HG03135 (cell line): ENCODE results near the gene DDX11.
"Not testable (repeated sequence)": the region's sequence is repeated elsewhere in the genome, so short reads cannot be mapped to it uniquely, and the experiment has no call there.

ENCODE experiments used
- ATAC-seq: cut with Tn5 transposase; IDR thresholded peaks from one replicate; pipeline ENCODE4 v1.9.1; 2021; ENCODE audit warnings: mild to moderate bottlenecking, moderate library complexity; ENCODE audit not compliant: unreplicated experiment

Gene DDX11

GRCh38 chr12:31073527-31074332, at the start of gene DDX11:
DDX11 (plus strand) TSS chr12:31073860; CDS start chr12:31078394, 4,534 bp downstream.
- peak; percentile 95 for ATAC-seq

DNA sequence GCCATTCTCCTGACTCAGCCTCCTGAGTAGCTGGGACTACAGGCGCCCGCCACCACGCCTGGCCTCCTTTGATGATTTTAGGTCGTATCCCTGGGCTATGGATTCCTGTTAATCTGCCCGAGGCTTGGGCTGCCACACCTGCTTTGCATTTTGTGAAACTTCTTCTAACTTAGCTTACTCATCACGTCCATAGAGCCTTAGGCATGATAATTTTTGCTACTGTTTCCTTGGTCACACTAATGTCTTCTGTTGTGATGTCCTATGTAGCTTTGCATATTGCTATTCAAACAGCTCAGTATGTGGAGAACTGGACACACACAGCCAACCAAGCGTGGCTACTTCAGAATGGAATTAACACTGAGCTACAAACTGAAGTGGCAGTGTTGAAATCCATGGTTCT, 47.5 kb upstream of the DDX11 start:
- no peak for ATAC-seq

- not testable (repeated sequence) for ATAC-seq
These were observed 46.7 kb upstream of the DDX11 start for GRCh38 chr12:31027006-31027405.

DNA sequence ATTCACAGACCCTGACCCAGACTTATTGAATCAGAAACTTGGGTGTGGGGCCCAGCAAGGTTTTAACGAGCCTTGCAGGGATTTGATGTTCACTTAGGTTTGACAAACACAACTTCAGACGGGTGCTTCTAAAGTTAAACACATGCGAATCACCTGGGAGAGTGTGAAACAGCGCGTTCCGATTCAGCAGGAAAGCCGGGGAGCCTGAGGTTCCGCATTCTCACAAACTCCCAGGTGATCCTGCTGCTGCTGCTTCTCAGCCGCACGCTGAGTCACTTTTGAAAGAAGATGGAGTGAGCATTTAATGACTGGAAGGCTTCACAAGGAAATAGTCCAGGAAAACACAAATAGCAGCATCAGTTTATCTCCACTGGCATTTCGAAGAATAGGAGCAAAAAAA, 44.2 kb upstream of the DDX11 start:
- ATAC-seq, result no peak

DNA sequence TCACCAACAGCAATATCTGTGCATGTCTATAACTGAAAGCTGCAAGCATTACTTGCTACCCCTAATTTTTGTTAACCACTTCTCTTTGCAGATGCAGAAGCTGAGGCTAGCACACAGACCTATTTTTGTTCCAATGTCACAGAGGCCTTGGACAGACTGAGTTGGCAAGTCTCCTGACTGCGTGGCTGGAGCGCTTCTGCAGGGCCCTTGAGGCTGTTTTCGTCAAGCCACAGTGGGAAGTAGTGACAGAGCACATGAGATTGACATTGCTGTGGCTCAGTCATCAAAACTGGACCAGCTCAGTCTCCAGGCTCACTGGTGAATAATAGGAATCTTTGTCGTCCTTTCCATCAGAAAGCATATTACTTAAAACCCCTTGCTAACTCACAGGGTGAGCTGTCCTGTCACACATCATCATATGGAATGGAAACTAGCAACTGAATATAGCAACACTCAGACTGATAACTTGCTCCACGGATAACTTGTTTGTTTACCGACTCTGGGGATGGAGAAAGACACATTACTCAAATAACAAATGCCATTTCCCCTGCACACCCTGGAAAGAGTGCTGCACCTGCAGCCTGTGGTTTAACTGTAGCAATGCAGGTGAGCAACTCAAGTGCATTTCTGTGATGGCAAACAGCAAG, 43.6 kb upstream of the DDX11 start:
- ATAC-seq, result no peak

DNA sequence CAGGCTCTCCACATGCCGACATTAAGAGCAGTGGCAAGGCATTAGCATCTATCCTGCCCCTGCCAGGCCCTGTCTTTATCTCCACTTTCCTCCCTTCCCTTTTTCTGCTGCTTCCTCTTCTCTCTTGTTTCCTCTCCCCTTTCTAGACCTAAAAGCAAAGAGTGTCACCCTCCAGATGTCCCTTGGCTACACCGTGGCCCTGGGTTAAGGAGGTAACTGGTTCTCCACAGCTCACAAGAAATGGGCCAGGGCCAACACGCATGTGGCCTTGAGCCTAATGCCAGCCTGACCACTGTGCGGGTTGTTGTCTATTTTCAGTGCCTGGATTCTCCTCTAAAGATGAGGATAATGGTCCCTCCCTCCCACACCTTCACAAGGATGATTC, 41.7 kb upstream of the DDX11 start:
- ATAC-seq, result no peak

DNA sequence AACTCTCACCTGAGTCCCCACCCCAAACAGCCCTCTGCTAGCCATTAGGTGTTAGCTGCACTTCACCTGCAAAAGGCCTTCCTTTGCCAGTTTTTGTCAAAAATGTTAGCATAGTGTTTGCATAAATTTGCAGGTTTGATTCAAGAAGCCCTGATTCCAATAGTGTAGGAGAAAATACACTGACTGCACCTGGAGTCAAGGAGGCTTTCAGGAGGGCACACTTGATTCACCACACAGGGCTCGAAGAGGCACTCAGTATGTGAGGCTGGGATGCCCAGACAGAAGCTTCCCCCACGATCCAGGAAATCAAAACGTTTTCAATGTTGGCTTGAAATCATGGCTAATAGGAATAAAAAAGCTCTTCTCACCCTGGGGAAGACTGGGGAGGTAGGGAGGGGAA, 40.5 kb upstream of the DDX11 start:
- ATAC-seq, result no peak

DNA sequence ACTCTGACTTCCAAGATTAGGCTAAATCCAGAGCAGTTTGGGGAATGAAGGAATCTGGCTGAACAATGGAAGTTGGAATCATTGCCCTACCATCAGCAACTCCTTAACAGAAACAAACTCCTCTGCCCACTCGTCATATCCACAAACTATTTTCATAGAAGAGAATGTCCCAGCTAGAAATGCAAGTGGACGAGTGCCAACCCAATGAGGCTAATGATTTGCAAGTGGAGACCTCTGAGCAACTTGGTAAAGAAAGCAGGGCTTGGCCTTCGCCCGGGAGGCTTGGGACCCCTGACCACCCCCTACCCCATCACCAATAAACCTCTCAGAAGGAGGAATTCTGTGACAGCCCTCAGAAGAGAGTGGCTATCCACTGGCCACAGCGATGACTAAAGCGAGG, 40.0 kb upstream of the DDX11 start:
- no peak for ATAC-seq

- no peak for ATAC-seq
These were observed 39.3 kb upstream of the DDX11 start for GRCh38 chr12:31034372-31034771.

DNA sequence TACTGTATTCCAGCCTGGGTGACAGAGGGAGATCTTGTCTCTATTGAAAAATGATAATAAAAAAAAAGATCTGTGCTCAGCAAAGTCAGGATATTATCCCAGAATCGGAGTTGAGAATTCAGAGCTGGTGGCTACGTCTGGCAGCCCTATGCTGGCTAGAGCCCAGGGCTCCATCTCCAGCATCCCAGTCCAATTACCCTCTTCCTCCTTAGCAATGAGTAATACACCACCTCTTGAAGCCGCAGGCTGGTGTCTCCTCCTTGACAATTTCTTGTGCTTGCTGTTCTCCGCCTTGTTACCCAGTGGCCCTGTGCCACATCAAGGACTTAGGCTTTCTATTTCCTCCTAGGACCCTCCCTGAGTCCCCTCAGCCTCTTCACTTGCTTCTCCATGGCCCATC, 38.4 kb upstream of the DDX11 start:
- no peak for ATAC-seq

GRCh38 chr12:31035967-31036665, 37.5 kb upstream of the DDX11 start:
- ATAC-seq, result no peak

GRCh38 chr12:31037028-31037427, 36.6 kb upstream of the DDX11 start:
- ATAC-seq, result no peak

DNA sequence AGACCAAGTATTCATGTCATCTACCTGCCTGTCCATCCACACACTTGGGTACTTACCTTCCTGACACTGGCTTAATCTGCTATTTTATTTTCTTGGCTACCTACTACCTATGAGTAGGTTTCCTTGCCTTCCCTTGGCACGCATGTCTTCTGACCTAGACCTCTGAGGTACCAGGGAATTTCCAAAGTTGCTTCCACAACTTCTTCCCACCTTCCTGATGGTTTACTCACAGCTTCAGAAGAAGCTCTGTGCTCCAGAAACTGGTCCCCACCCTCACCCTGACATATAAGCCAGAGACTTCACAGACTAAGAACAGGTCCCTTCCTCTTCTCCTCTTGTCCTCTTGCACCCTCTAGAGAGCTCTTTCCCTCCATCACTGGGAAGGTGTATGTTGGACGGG, 35.7 kb upstream of the DDX11 start:
- ATAC-seq, result no peak

DNA sequence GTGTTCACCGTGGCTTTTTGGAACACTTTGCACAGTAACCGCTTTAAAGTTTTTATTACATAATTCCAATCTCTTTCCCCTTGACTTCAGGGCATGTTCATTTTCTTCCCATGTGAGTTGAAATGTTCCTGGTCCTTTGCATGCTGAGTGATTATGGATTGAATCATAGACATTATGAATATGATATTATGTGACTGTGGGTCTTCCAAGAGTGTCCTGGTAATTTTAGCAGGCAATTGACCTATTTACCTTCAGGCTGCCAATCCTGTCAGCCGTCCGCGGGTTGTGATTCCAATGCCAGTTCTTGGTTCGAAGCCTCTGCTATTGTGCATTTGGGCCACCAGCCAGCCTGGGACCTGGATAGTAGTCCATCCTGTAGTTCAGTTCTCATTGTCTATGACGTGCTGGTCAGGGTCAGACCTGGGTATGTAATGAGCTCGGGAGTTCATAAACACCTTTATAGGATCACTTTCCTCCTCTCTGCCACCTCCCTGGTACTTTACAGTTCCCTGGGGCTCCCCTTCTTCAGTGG, 32.6 kb upstream of the DDX11 start:
- ATAC-seq, result no peak

DNA sequence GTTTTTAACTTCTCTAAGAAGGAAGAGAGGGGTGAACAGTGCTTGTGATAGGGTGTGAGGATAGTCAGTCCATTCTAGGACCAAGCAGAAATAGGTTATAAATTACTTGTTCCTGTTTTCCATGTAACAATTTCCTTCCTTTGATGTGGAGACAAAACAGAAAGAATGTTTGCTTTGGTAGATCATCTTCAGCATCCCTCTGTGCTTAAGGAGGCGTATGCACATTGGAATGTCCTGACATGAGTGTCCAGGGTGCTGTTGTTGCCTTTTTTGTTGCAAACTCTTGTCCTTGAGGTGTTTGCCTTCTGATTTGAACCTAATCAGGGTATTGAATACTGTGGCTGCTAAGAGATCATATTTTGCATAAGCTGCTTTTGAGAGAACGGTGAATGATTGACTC, 23.5 kb upstream of the DDX11 start:
- not testable (repeated sequence) for ATAC-seq

GRCh38 chr12:31050548-31050947, 23.1 kb upstream of the DDX11 start:
- not testable (repeated sequence) for ATAC-seq

DNA sequence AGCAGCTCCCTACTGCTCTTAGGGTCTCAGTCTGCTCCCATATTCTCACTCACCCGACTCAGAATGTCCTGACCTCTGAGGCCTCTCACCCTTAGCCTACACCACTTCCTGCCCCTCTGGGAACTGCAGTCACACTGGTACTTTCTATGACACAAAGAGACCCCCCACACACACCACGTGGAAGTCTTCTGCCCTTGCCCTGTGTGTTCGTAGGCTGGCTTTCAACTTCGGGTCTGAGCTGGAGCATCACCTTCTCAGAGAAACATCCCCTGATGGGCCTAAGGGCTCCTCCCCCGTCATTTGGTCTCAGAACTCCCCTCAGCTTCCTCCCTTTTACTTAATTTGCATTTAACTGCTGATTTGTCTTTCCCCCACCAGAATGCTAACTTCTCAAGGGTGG, 22.0 kb upstream of the DDX11 start:
- peak; percentile 75 for ATAC-seq

DNA sequence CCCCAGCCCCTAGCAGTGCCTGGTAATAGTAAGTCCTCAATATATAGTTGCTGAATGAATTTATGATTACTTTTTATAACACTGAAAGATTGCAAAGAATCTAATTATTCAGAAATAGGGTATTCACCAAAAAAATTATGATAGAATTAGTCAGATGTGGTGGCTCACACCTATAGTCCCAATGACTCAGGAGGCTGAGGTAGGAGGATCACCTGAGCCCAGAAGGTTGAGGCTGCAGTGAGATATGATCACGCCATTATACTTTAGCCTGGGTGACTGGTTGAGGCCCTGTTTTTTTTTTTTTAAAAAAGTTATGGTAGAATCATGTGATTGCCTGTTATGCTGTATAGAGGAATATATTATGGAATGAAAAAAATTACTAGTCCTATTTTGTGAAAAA, 21.5 kb upstream of the DDX11 start:
- ATAC-seq, result not testable (repeated sequence)

GRCh38 chr12:31052666-31053439, 20.8 kb upstream of the DDX11 start:
- not testable (repeated sequence) for ATAC-seq

- ATAC-seq, result not testable (repeated sequence)
These were observed 19.7 kb upstream of the DDX11 start for GRCh38 chr12:31053944-31054343.

DNA sequence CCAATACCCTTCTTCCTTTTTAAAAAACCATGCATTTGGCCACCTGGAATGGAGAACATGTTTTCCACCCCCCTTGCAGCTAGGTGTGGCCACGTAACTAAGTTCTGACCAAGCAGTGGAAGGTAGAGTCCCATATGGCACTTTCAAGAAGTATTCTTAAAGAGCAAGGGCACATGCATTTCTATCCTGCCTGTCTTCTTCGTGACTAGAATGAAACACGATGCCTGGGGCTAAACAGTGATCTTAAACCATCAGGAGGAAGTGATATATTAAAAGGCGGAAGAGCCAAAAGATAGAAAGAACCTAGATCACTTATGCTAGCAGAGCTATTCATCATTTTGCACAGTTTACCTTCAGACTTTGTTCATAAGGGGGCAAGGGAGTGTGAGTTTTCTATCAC, 16.0 kb upstream of the DDX11 start:
- ATAC-seq, result no peak
